GM12891 (cell line): ENCODE data around the gene HLA-DPA1.

Experiments
- POLR2A ChIP-seq: IDR thresholded peaks from 2 replicates; pipeline ENCODE4 v1.6.1; 2011; ENCODE audit warnings: low read depth, low read length, control low read depth
- POLR2AphosphoS5 ChIP-seq: IDR thresholded peaks from 2 replicates; pipeline ENCODE4 v1.6.1; 2011; ENCODE audit warnings: low read depth, low read length, control low read depth
- SPI1 ChIP-seq: IDR thresholded peaks from 2 replicates; pipeline ENCODE4 v1.6.1; 2011; ENCODE audit warnings: low read depth, low read length, control low read depth
- TAF1 ChIP-seq: IDR thresholded peaks from 2 replicates; pipeline ENCODE4 v1.6.1; 2011; ENCODE audit warnings: low read depth, low read length, control low read depth

DNA sequence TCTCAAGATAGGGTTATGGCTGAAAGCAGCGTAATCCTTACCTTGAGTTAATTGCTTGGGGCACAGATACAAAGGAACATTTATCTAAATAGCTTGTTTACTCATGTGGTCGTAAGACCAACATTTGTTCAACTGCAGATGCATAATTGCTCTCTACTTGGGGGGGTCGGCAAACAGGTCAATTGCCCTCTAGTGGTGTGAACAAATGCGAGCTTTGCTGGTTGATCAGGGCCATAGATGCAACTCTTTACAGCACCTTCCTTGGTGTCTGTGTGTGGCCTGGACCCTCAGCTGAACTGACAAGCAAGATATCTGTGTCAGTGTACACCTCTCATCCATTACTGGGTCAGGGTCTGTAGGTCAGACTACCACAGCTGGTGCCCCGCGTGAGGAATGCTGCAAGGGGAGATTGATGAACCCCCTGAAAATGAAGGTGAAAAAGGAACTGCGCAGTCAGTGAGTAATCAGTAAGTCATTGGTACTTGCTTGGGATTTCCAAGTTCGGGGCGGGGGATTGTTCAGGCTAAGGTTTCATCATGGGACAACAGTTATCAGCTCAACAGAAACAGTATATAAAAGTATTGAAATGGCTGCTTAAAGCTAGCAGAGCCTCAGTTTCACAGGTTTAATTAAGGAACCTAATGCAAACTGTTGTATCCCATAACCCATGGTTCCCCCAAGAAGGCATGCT is 24.0 kb downstream of the HLA-DPA1 start:
- TF ChIP-seq POLR2A = no peak
- TF ChIP-seq POLR2AphosphoS5 = no peak
- TF ChIP-seq SPI1 = no peak
- TF ChIP-seq TAF1 = no peak
